ENCODE data around the gene PDIA5.
A peak's percentile ranks its signal among the peaks of the same experiment; 100 is the strongest.

The PDIA5 gene

GRCh38 chr3:123194552-123194951 lies 127.7 kb downstream of the PDIA5 start:
- H3K4me3 ChIP-seq (replicated peaks; ENCODE audit: low read depth, low read length): no peak overlapping the region
- TF ChIP-seq, protein P1, sequence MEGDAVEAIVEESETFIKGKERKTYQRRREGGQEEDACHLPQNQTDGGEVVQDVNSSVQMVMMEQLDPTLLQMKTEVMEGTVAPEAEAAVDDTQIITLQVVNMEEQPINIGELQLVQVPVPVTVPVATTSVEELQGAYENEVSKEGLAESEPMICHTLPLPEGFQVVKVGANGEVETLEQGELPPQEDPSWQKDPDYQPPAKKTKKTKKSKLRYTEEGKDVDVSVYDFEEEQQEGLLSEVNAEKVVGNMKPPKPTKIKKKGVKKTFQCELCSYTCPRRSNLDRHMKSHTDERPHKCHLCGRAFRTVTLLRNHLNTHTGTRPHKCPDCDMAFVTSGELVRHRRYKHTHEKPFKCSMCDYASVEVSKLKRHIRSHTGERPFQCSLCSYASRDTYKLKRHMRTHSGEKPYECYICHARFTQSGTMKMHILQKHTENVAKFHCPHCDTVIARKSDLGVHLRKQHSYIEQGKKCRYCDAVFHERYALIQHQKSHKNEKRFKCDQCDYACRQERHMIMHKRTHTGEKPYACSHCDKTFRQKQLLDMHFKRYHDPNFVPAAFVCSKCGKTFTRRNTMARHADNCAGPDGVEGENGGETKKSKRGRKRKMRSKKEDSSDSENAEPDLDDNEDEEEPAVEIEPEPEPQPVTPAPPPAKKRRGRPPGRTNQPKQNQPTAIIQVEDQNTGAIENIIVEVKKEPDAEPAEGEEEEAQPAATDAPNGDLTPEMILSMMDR (IDR thresholded peaks at IDR 0.05; ENCODE audit: low read length, missing control alignments): peak; percentile 45
- peak; percentile 33 for DNase-seq (ENCODE audit: low read depth)

GRCh38 chr3:123198372-123198771 lies 131.5 kb downstream of the PDIA5 start:
- TF ChIP-seq, protein P1 (IDR thresholded peaks at IDR 0.05; ENCODE audit: low read length, missing control alignments): no peak
- DNase-seq (ENCODE audit: low read depth): no peak
- no peak overlapping the region for H3K4me3 ChIP-seq (replicated peaks; ENCODE audit: low read depth, low read length)

DNA sequence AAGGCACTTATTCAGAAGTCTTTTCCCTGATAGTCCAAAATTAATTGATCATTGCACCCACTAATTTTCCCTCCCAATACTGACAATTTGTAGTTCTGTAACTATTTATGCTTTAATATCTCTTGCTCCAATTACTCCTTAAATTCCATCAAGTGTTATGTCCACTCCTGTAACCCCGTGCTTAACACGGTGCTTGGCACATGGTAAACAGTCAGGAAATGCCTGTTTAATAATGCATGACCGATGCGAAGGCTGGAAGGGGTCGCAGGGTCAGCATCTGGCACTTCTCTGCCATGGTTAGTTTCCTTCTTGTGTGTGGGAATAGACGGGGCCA lies 134.4 kb downstream of the PDIA5 start:
- TF ChIP-seq, protein P1 (IDR thresholded peaks at IDR 0.05; ENCODE audit: low read length, missing control alignments): no peak
- no peak for DNase-seq (ENCODE audit: low read depth)
- H3K4me3 ChIP-seq (replicated peaks; ENCODE audit: low read depth, low read length): peak overlapping the region; percentile 92

DNA sequence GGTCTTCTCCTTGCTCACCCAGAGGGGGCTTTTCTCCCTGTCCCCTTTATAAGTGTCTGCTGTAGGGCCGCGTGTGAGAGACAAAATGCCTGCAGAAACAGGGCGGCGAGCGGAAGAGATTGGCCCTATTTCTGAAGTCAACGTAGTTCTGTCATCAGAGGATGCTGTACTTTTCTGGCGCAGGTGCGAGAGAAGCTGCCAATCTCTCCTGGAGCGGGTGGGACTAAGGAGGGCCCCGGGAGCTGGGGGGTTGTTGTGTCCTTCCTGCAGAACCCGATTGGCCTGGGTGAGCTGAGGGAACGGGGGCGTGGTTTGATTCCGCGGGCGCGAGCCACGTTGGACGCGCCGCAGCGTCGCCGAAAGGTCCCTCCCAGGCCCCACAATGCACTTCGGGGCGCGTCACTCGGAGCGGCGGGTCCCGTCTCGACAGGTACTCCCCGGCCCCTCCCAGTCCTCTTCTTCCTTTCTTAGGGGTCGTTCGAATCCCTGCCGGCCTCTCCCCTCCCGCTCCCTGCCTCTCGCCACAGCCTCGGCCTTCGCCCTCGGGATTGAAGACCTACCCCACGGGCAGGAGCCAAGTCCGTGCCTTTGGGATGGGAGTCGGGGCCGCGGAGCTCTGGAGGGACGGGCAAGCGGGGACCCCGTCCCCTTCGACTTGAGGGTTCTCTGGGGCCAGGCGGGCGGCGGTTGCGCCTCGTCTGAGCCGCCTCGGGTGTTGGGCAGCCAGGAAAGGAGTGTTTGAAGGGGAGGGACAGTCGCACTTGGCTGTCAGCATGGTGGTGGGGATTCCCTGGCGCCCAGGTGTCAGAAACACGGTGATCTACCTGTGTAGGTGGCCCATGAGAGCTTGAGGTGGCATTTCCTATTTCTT lies 135.0 kb downstream of the PDIA5 start, which contains the start of gene SEC22A:
Gene SEC22A (plus strand): TSS at position 387 of the 871 bp plus-strand sequence. CDS start 7,275 bp downstream, outside the sequence.
- TF ChIP-seq, protein P1 (IDR thresholded peaks at IDR 0.05; ENCODE audit: low read length, missing control alignments): no peak
- H3K4me3 ChIP-seq (replicated peaks; ENCODE audit: low read depth, low read length): peak within 1 kb of the TSS; percentile 92
- peak; percentile 91 for DNase-seq (ENCODE audit: low read depth)

- TF ChIP-seq, protein P1 (IDR thresholded peaks at IDR 0.05; ENCODE audit: low read length, missing control alignments): no peak
- peak overlapping the region; percentile 92 for H3K4me3 ChIP-seq (replicated peaks; ENCODE audit: low read depth, low read length)
- no peak for DNase-seq (ENCODE audit: low read depth)
Observed at GRCh38 chr3:123202451-123202850, 135.6 kb downstream of the PDIA5 start.
